ENCODE measurements around the gene UBE2H. TPM values are rescaled to one million over a fixed set of nuclear protein-coding genes. Genes with fewer than 3 reads are reported as not detected.

Gene UBE2H
- total and polyA plus RNA-seq, 2 of the 4 experiments (the other 2 are of a cell fraction): 34.6 to 49.4 TPM

GRCh38 chr7:129975309-129975708 lies 22.5 kb upstream of the UBE2H start:
- no peak overlapping the region for H3K18ac ChIP-seq (ENCODE audit: low read depth, low read length)
- in situ Hi-C loops (cut with MboI; ENCODE audit: low sequenced_read_pairs): no loop called here
- no peaks in the 10 kb centered on the region for H3K36me3 ChIP-seq (ENCODE audit: control insufficient read depth, insufficient read depth, low read length)
- no peak overlapping the region for H2BK5ac ChIP-seq (ENCODE audit: low read depth, low read length, poor library complexity, severe bottlenecking)
- no peak overlapping the region for H3K4me3 ChIP-seq (ENCODE audit: insufficient read depth, low read depth, low read length)
- H2AFZ ChIP-seq (replicated peaks; ENCODE audit: low read length, poor library complexity): no peak overlapping the region
- H2BK120ac ChIP-seq (ENCODE audit: low read depth, low read length): no peak overlapping the region
- dilution Hi-C loops (cut with HindIII; ENCODE audit: low sequenced_read_pairs, unreplicated experiment): no loop called here
- H3K9ac ChIP-seq (ENCODE audit: low read depth, low read length): no peak overlapping the region
- no peaks in the 10 kb centered on the region for H3K9me3 ChIP-seq (ENCODE audit: control insufficient read depth, insufficient read depth, low read length)
- H3K14ac ChIP-seq (replicated peaks; ENCODE audit: low read depth, low read length): no peak overlapping the region
- no peaks in the 10 kb centered on the region for H3K79me1 ChIP-seq (ENCODE audit: low read depth in 1 of 2, low read length in 2 of 2)
- no peak overlapping the region for H2BK20ac ChIP-seq (ENCODE audit: low read depth, low read length)
- no peak overlapping the region for H3K4me2 ChIP-seq (ENCODE audit: low read depth, low read length)
- BruUV-seq (replicated peaks): no TSS peak
- no peak overlapping the region for H4K5ac ChIP-seq (ENCODE audit: low read depth, low read length)
- TF ChIP-seq CHD1 (IDR thresholded peaks at IDR 0.05; ENCODE audit: low read depth, low read length) (no peak), RFX5 (IDR thresholded peaks at IDR 0.05; ENCODE audit: low read depth, low read length) (no peak), NFE2L2 (IDR thresholded peaks at IDR 0.05; ENCODE audit: low read depth, low read length) (no peak), BHLHE40 (IDR thresholded peaks at IDR 0.05; ENCODE audit: low read depth, low read length) (no peak), RAD21 (IDR thresholded peaks at IDR 0.05; ENCODE audit: low read length) (no peak), MXI1 (IDR thresholded peaks at IDR 0.05; ENCODE audit: borderline replicate concordance, low read depth, low read length) (no peak), USF2 (IDR thresholded peaks at IDR 0.05; ENCODE audit: low read depth, low read length) (no peak), ELK1 (IDR thresholded peaks at IDR 0.05; ENCODE audit: borderline replicate concordance, low read depth, low read length) (no peak), FOS (IDR thresholded peaks at IDR 0.05; ENCODE audit: low read depth, low read length) (no peak)
- WGBS, 2 experiments (ENCODE audit: extremely low coverage in 2 of 2, insufficient read length in 1 of 2): no CpG with 5 or more reads among the region's 1 CpG
- H2AK9ac ChIP-seq (replicated peaks; ENCODE audit: low read depth, low read length, poor library complexity): no peak overlapping the region
- H3K4ac ChIP-seq (ENCODE audit: low read depth, low read length): no peak overlapping the region
- no peak overlapping the region for H3K27ac ChIP-seq (ENCODE audit: insufficient read depth, low read length)
- no peak overlapping the region for H3K56ac ChIP-seq (ENCODE audit: extremely low read depth, insufficient read depth, low read length)
- DNase-seq (no peak), ATAC-seq (ENCODE audit: low read depth) (no peak)
- ChIA-PET POLR2A (ENCODE audit: unreplicated experiment) (no interaction called here), CTCF (no interaction called here)
- H4K20me1 ChIP-seq (ENCODE audit: insufficient read depth, low read length): no peaks in the 10 kb centered on the region
- H3K4me1 ChIP-seq (ENCODE audit: control insufficient read depth, insufficient read depth, low read length): no peaks in the 10 kb centered on the region; the same call in 1 of the 2 replicates
- intact Hi-C loops (cut with micrococcal nuclease): no loop called here
- H4K8ac ChIP-seq (ENCODE audit: low read depth in 2 of 2, low read length in 2 of 2): no peak overlapping the region
- H2BK15ac ChIP-seq (ENCODE audit: low read depth, low read length): no peak overlapping the region
- no peaks in the 10 kb centered on the region for H3K27me3 ChIP-seq (ENCODE audit: control insufficient read depth, insufficient read depth, low read length)
- H3K9me1 ChIP-seq (ENCODE audit: insufficient read depth, low read length): peaks cover 4% of the 10 kb centered on the region
- H2AK5ac ChIP-seq (ENCODE audit: low read depth, low read length): no peak overlapping the region
- H3K23ac ChIP-seq (ENCODE audit: low read depth, low read length): no peak overlapping the region
- no peak overlapping the region for H4K91ac ChIP-seq (ENCODE audit: insufficient read depth, low read depth, low read length)

Measured in IMR-90 (cell line).